Body of pancreas (tissue), 4 donors: ENCODE data around the gene MSANTD2. TPM values are rescaled to one million over a fixed set of nuclear protein-coding genes. Genes with fewer than 3 reads are reported as not detected.

ENCODE experiments used
- ATAC-seq: fragments of 150-250 bp; one replicate; pipeline ENCODE4 v1.9.1; 2016
- DNase-seq, 4 donors: peaks; one replicate each; pipeline ENCODE4 v3.0.0-alpha.2; 2019
- H3K27ac ChIP-seq, 4 donors: fragments of 200-600 bp; sonication (generic); 1 replicate in 3 of 4; 2 replicates in 1 of 4; pipeline versions ENCODE4 v1.5.1 to v1.6.1; 2016 to 2019; ENCODE audit warnings: mild to moderate bottlenecking in 1 of 4, mixed read lengths in 1 of 4, moderate library complexity in 1 of 4
- H3K27me3 ChIP-seq, 2 donors: fragments of 200-600 bp; sonication (generic); one replicate each; pipeline ENCODE4 v1.6.0; 2016; ENCODE audit warnings: mild to moderate bottlenecking in 1 of 2
- H3K36me3 ChIP-seq, 2 donors: fragments of 200-600 bp; sonication (generic); replicated peaks in 1 of 2; 2 replicates each; pipeline ENCODE4 v1.5.1; 2016; ENCODE audit warnings: low read depth in 2 of 2; ENCODE audit not compliant: insufficient read depth in 1 of 2
- H3K4me1 ChIP-seq: fragments of 200-600 bp; sonication (generic); one replicate; pipeline ENCODE4 v1.6.0; 2016
- H3K4me3 ChIP-seq, 2 donors: fragments of 200-600 bp; sonication (generic); 1 replicate in 1 of 2; 2 replicates in 1 of 2; pipeline ENCODE4 v1.5.1; 2016 to 2019
- H3K9me3 ChIP-seq, 3 donors: fragments of 200-600 bp; sonication (generic); 1 replicate in 2 of 3; 2 replicates in 1 of 3; pipeline ENCODE4 v1.5.1; 2016
- CTCF ChIP-seq, 7 experiments: fragments of 450-650 bp in 4 of 7; fragments of 200-600 bp in 3 of 7; sonication (generic) in 3 of 7; IDR thresholded peaks; one replicate each; pipeline ENCODE4 v1.5.1; 2016 to 2019; ENCODE audit warnings: antibody characterized with exemption in 7 of 7
- POLR2A ChIP-seq, 3 donors: fragments of 450-650 bp; IDR thresholded peaks; one replicate each; pipeline ENCODE4 v1.6.1; 2016; ENCODE audit warnings: antibody characterized with exemption in 3 of 3, mild to moderate bottlenecking in 2 of 3
- WGBS, 2 donors: methylation state at CpG; one replicate each; pipeline ENCODE4 v1.1.5; 2017; 5-methylcytosine and 5-hydroxymethylcytosine counted together
- intact Hi-C: fragments of 100-400 bp; cut with DNase I; formaldehyde crosslinking; loops from one replicate; pipeline ENCODE4 v1.15.1; 2023
- total RNA-seq, 2 donors: library from RNA; depleted of rRNA; stranded (reverse); fragments of >200 nt; gene quantifications; one replicate each; pipeline ENCODE4 v1.1.0, GENCODE V29; 2016

MSANTD2 gene
- total RNA-seq, 2 donors from 2014 or later, result 13.0 to 23.7 TPM

DNA sequence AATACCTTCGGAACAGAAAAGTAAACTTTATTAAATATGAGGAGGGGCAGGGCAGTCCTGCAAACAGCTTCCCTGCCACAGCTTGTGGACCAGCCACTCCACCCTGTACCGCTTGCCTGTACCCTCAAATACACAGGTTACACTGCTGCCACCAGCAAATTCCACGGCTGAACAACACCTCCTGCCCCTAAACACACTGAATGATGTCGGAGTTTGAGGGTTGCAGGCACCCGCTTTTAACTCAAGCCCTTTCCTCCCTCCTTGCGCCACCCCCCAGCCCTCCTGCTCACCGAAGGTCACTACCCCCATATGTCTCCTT lies 52.1 kb downstream of the MSANTD2 start:
- no peak for TF ChIP-seq POLR2A (IDR thresholded peaks at IDR 0.05)
- no peak for TF ChIP-seq CTCF (IDR thresholded peaks at IDR 0.05)
- Histone ChIP-seq H3K36me3 (no peaks in the 10 kb centered on the region), H3K27me3 (peaks cover 0 to 11% of the 10 kb centered on the region in 2 donors), H3K27ac (peak overlapping the region in 2 of 4 donors; percentile 57 to 77), H3K4me3 (no peak overlapping the region), H3K4me1 (peaks cover 30% of the 10 kb centered on the region), H3K9me3 (no peaks in the 10 kb centered on the region)
- ATAC-seq (no peak), DNase-seq (no peak)
- intact Hi-C loops, result no loop called here
- WGBS, 2 donors, result 79 to 80% methylated on average over 7 of the region's 7 CpGs

GRCh38 chr11:124747406-124748099 lies 52.7 kb downstream of the MSANTD2 start:
- no peaks in the 10 kb centered on the region for H3K36me3 ChIP-seq
- H3K27me3 ChIP-seq, result peaks cover 0 to 11% of the 10 kb centered on the region in 2 donors
- WGBS, 2 donors, result 68 to 74% methylated on average over 13 to 14 of the region's 14 CpGs
- no peak for ATAC-seq
- H3K4me3 ChIP-seq, result no peak overlapping the region
- peaks cover 30% of the 10 kb centered on the region for H3K4me1 ChIP-seq
- no peak for TF ChIP-seq POLR2A (IDR thresholded peaks at IDR 0.05)
- no peak for DNase-seq
- intact Hi-C loops, result no loop called here
- H3K9me3 ChIP-seq, result no peaks in the 10 kb centered on the region
- H3K27ac ChIP-seq, result peak overlapping the region; percentile 55 to 79 (median 74)

DNA sequence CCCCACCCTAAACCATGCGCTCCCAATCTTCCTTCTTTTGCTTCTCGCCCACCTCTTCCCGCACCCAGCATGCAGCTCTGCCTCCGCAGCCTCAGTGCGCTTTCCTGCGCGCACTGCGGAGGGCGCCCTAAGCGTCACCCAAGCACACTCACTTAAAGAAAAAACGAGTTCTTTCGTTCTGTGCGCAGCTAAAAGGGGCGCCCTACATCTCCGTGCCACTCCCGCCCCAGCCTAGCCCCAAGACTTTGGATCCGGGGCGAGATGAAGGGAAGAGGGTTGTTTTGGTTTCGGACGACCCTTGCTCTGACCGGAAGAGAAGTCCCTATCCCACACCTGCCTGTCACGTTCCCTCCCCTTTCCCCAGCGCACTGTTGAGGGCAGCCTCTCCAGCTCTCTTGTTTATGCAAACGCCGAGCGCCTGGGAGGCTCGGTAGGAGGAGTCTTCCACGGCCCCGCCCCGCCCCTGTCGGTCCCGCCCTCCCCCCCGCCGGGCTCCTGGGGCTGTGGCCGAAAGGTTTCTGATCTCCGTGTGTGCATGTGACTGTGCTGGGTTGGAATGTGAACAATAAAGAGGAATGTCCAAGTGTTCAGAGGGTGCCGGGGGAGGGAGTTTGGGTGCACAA lies 53.5 kb downstream of the MSANTD2 start:
- peaks cover 0 to 11% of the 10 kb centered on the region in 2 donors for H3K27me3 ChIP-seq
- peaks cover 30% of the 10 kb centered on the region for H3K4me1 ChIP-seq
- WGBS, 2 donors, result 4 to 15% methylated on average over 25 to 37 of the region's 37 CpGs
- ATAC-seq (peak; percentile 93), DNase-seq (peak; percentile 86 to 88 (median 87))
- H3K4me3 ChIP-seq, result peak overlapping the region; percentile 33 to 36
- no peaks in the 10 kb centered on the region for H3K36me3 ChIP-seq
- intact Hi-C loops, result no loop called here
- peak overlapping the region; percentile 55 to 79 (median 74) for H3K27ac ChIP-seq
- H3K9me3 ChIP-seq, result no peaks in the 10 kb centered on the region
- TF ChIP-seq CTCF (IDR thresholded peaks at IDR 0.05), result peak in 6 of 7 experiments; percentile 14 to 66 (median 44)
- TF ChIP-seq POLR2A (IDR thresholded peaks at IDR 0.05), result peak; percentile 46 to 80 (median 80)

GRCh38 chr11:124745835-124746620 lies 54.2 kb downstream of the MSANTD2 start:
- no peaks in the 10 kb centered on the region for H3K9me3 ChIP-seq
- H3K36me3 ChIP-seq, result no peaks in the 10 kb centered on the region
- ATAC-seq (peak; percentile 13), DNase-seq (peak in 2 of 4 donors; percentile 23 to 44)
- H3K27ac ChIP-seq, result peak overlapping the region; percentile 55 to 79 (median 74)
- peaks cover 0 to 11% of the 10 kb centered on the region in 2 donors for H3K27me3 ChIP-seq
- TF ChIP-seq POLR2A (IDR thresholded peaks at IDR 0.05), result no peak
- peak in 4 of 7 experiments; percentile 32 to 38 (median 36) for TF ChIP-seq CTCF (IDR thresholded peaks at IDR 0.05)
- 5 to 6% methylated on average over 37 to 40 of the region's 41 CpGs for WGBS, 2 donors
- H3K4me3 ChIP-seq, result peak overlapping the region; percentile 33 to 36
- H3K4me1 ChIP-seq, result peaks cover 30% of the 10 kb centered on the region
- intact Hi-C loops, result no loop called here

- H3K27ac ChIP-seq, result no peak overlapping the region
- H3K36me3 ChIP-seq, result no peaks in the 10 kb centered on the region
- WGBS, 2 donors, result 15 to 22% methylated on average over 40 to 43 of the region's 44 CpGs
- no peaks in the 10 kb centered on the region for H3K9me3 ChIP-seq
- no peak overlapping the region for H3K4me3 ChIP-seq
- no peak for ATAC-seq
- intact Hi-C loops, result no loop called here
- no peak for DNase-seq
- no peak for TF ChIP-seq POLR2A (IDR thresholded peaks at IDR 0.05)
- TF ChIP-seq CTCF (IDR thresholded peaks at IDR 0.05), result no peak
- H3K4me1 ChIP-seq, result peaks cover 35% of the 10 kb centered on the region
- peaks cover 0 to 16% of the 10 kb centered on the region in 2 donors for H3K27me3 ChIP-seq
These were observed 54.9 kb downstream of the MSANTD2 start for GRCh38 chr11:124745270-124745834.
